ENCODE measurements around the gene RAB31.

The RAB31 gene

GRCh38 chr18:9788860-9789259 lies 80.8 kb downstream of the RAB31 start:
- DNase-seq (ENCODE audit: low spot score): no peak

GRCh38 chr18:9790261-9790660 lies 82.2 kb downstream of the RAB31 start:
- no peak for DNase-seq (ENCODE audit: low spot score)

GRCh38 chr18:9791991-9792390 lies 83.9 kb downstream of the RAB31 start:
- DNase-seq (ENCODE audit: low spot score): no peak

GRCh38 chr18:9792565-9793245 lies 84.6 kb downstream of the RAB31 start:
- DNase-seq (ENCODE audit: low spot score): peak; percentile 66

- DNase-seq (ENCODE audit: low spot score): no peak
Measured at GRCh38 chr18:9796011-9796410, 87.9 kb downstream of the RAB31 start.

- no peak for DNase-seq (ENCODE audit: low spot score)
Measured at GRCh38 chr18:9796935-9797549, 88.9 kb downstream of the RAB31 start.

GRCh38 chr18:9802175-9803062 lies 94.3 kb downstream of the RAB31 start:
- no peak for DNase-seq (ENCODE audit: low spot score)

GRCh38 chr18:9803063-9803697 lies 95.1 kb downstream of the RAB31 start:
- DNase-seq (ENCODE audit: low spot score): no peak

- DNase-seq (ENCODE audit: low spot score): no peak
Measured at GRCh38 chr18:9803698-9804516, 95.8 kb downstream of the RAB31 start.

GRCh38 chr18:9804517-9805104 lies 96.5 kb downstream of the RAB31 start:
- DNase-seq (ENCODE audit: low spot score): no peak

- no peak for DNase-seq (ENCODE audit: low spot score)
Measured at GRCh38 chr18:9806905-9807304, 98.8 kb downstream of the RAB31 start.

GRCh38 chr18:9808295-9809241 lies 100.5 kb downstream of the RAB31 start:
- peak; percentile 55 for DNase-seq (ENCODE audit: low spot score)

GRCh38 chr18:9809697-9810096 lies 101.6 kb downstream of the RAB31 start:
- DNase-seq (ENCODE audit: low spot score): no peak

GRCh38 chr18:9810299-9810698 lies 102.2 kb downstream of the RAB31 start:
- DNase-seq (ENCODE audit: low spot score): no peak

GRCh38 chr18:9810994-9811705 lies 103.0 kb downstream of the RAB31 start:
- DNase-seq (ENCODE audit: low spot score): no peak

GRCh38 chr18:9811978-9812377 lies 103.9 kb downstream of the RAB31 start:
- no peak for DNase-seq (ENCODE audit: low spot score)

GRCh38 chr18:9814431-9814830 lies 106.3 kb downstream of the RAB31 start:
- DNase-seq (ENCODE audit: low spot score): no peak

GRCh38 chr18:9817286-9817685 lies 109.2 kb downstream of the RAB31 start:
- DNase-seq (ENCODE audit: low spot score): no peak

- no peak for DNase-seq (ENCODE audit: low spot score)
Measured at GRCh38 chr18:9817725-9818422, 109.8 kb downstream of the RAB31 start.

All from iPS-NIHi11 (cell line).